ENCODE results near the gene CNTN5. TPM values are rescaled to one million over a fixed set of nuclear protein-coding genes. Genes with fewer than 3 reads are reported as not detected.

The CNTN5 gene
- total and polyA plus RNA-seq, 2 experiments from 2014 or later, result 9.6 to 10.6 TPM

- H3K4me2 ChIP-seq, result no peak overlapping the region
- TF ChIP-seq EZH2phosphoT487 (IDR thresholded peaks at IDR 0.05; ENCODE audit: low read depth, severe bottlenecking, unreplicated experiment) (no peak), EZH2 (IDR thresholded peaks at IDR 0.05; ENCODE audit: borderline replicate concordance) (no peak)
- TF ChIP-seq, protein P1, sequence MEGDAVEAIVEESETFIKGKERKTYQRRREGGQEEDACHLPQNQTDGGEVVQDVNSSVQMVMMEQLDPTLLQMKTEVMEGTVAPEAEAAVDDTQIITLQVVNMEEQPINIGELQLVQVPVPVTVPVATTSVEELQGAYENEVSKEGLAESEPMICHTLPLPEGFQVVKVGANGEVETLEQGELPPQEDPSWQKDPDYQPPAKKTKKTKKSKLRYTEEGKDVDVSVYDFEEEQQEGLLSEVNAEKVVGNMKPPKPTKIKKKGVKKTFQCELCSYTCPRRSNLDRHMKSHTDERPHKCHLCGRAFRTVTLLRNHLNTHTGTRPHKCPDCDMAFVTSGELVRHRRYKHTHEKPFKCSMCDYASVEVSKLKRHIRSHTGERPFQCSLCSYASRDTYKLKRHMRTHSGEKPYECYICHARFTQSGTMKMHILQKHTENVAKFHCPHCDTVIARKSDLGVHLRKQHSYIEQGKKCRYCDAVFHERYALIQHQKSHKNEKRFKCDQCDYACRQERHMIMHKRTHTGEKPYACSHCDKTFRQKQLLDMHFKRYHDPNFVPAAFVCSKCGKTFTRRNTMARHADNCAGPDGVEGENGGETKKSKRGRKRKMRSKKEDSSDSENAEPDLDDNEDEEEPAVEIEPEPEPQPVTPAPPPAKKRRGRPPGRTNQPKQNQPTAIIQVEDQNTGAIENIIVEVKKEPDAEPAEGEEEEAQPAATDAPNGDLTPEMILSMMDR (IDR thresholded peaks at IDR 0.05; ENCODE audit: poor library complexity), result no peak
Observed at GRCh38 chr11:100177651-100178050, 1156.9 kb downstream of the CNTN5 start.

DNA sequence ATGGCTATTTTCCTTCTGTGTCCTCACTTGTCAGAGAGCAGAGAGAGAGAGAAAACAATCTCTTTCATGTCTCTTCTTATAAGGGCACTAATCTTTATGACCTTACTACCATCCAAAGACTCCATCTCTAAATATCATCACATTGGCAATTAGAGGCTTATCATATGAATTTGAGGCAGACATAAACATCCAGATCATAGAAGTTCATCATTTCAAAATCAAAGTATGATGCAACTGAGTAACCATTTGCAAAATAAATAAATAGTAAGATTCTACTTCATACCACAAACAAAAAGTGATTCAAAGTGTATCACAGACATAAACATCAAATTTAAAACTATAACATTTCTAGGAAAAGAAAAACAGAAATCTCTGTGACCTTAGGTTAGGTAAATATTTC lies 1161.6 kb downstream of the CNTN5 start:
- Histone ChIP-seq H3K9me2 (replicated peaks; ENCODE audit: insufficient read depth) (no peaks in the 10 kb centered on the region), H3K9me3 (ENCODE audit: low read depth) (no peaks in the 10 kb centered on the region)
- TF ChIP-seq EZH2phosphoT487 (IDR thresholded peaks at IDR 0.05; ENCODE audit: low read depth, severe bottlenecking, unreplicated experiment), result no peak
- TF ChIP-seq, protein P1 (IDR thresholded peaks at IDR 0.05; ENCODE audit: poor library complexity), result no peak
- TF ChIP-seq EZH2 (IDR thresholded peaks at IDR 0.05; ENCODE audit: borderline replicate concordance), result no peak

More at GRCh38 chr11:100177651-100178050, 1156.9 kb downstream of the CNTN5 start:
- Histone ChIP-seq H3K27ac (no peak overlapping the region), H3K36me3 (replicated peaks; ENCODE audit: insufficient read depth, low read depth) (no peaks in the 10 kb centered on the region), H3K4me1 (ENCODE audit: insufficient read depth) (no peaks in the 10 kb centered on the region), H2AFZ (no peak overlapping the region), H3K27me3 (no peaks in the 10 kb centered on the region), H3K9me3 (ENCODE audit: low read depth) (no peaks in the 10 kb centered on the region), H4K20me1 (ENCODE audit: insufficient read depth, poor library complexity, severe bottlenecking) (no peaks in the 10 kb centered on the region), H3K4me3 (no peak overlapping the region), H3K9me2 (replicated peaks; ENCODE audit: insufficient read depth) (no peaks in the 10 kb centered on the region), H3K79me2 (no peaks in the 10 kb centered on the region)
- WGBS (ENCODE audit: low lambda C conversion rate, missing lambda C conversion rate), result 94% methylated on average over 5 of the region's 5 CpGs
- no peak for DNase-seq (ENCODE audit: low spot score)

DNA sequence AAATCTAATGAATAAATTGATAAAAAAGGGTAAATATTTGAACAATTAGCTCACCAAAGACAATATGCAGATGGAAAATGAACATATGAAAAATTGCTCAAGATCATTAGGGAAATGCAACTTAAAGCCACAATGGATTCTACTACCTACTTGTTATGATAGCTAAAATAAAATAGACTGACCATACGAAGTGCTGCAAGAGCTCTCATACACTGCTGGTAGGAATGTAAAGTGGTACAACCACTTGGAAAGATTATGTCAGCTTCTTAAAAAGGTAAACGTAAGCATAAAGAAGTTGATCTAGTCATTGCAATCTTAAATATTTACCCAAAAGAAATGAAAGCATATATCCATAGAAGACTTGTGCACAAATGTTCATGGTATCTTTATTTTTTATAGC lies 1162.2 kb downstream of the CNTN5 start:
- Histone ChIP-seq H4K20me1 (ENCODE audit: insufficient read depth, poor library complexity, severe bottlenecking) (no peaks in the 10 kb centered on the region), H3K27ac (no peak overlapping the region), H3K79me2 (no peaks in the 10 kb centered on the region), H2AFZ (no peak overlapping the region), H3K9me3 (ENCODE audit: low read depth) (no peaks in the 10 kb centered on the region), H3K4me2 (no peak overlapping the region), H3K4me3 (no peak overlapping the region), H3K9me2 (replicated peaks; ENCODE audit: insufficient read depth) (no peaks in the 10 kb centered on the region), H3K36me3 (replicated peaks; ENCODE audit: insufficient read depth, low read depth) (no peaks in the 10 kb centered on the region), H3K27me3 (no peaks in the 10 kb centered on the region), H3K4me1 (ENCODE audit: insufficient read depth) (no peaks in the 10 kb centered on the region)
- 55% methylated on average over 2 of the region's 2 CpGs for WGBS (ENCODE audit: low lambda C conversion rate, missing lambda C conversion rate)
- TF ChIP-seq EZH2 (IDR thresholded peaks at IDR 0.05; ENCODE audit: borderline replicate concordance), result no peak
- TF ChIP-seq, protein P1 (IDR thresholded peaks at IDR 0.05; ENCODE audit: poor library complexity), result no peak
- no peak for TF ChIP-seq EZH2phosphoT487 (IDR thresholded peaks at IDR 0.05; ENCODE audit: low read depth, severe bottlenecking, unreplicated experiment)
- no peak for DNase-seq (ENCODE audit: low spot score)

More for the DNA sequence above, 1161.6 kb downstream of the CNTN5 start:
- Histone ChIP-seq H3K4me2 (no peak overlapping the region), H3K27ac (no peak overlapping the region), H3K79me2 (no peaks in the 10 kb centered on the region), H2AFZ (no peak overlapping the region), H3K4me3 (no peak overlapping the region), H3K27me3 (no peaks in the 10 kb centered on the region), H4K20me1 (ENCODE audit: insufficient read depth, poor library complexity, severe bottlenecking) (no peaks in the 10 kb centered on the region), H3K4me1 (ENCODE audit: insufficient read depth) (no peaks in the 10 kb centered on the region), H3K36me3 (replicated peaks; ENCODE audit: insufficient read depth, low read depth) (no peaks in the 10 kb centered on the region)
- no peak for DNase-seq (ENCODE audit: low spot score)

DNA sequence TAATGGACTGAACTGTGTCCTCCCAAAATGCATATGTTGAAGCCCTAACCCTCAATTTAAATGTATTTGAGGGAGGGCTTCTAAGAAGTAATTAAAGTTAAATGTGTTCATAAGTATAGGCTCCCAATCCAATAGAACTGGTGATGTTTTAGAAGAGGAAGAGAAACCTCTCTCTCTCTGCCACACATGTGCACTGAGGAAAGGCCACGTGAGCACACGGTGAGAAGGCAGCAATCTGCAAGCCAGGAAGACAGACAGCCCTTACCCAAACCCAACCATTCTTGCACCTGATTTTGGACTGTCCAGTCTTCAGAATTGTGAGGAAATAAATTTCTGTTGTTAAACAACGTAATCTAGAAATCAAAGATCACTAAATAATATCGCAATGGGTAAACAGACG lies 1164.8 kb downstream of the CNTN5 start:
- 83% methylated on average over 5 of the region's 5 CpGs for WGBS (ENCODE audit: low lambda C conversion rate, missing lambda C conversion rate)
- Histone ChIP-seq H3K4me1 (ENCODE audit: insufficient read depth) (no peaks in the 10 kb centered on the region), H2AFZ (no peak overlapping the region), H3K79me2 (no peaks in the 10 kb centered on the region), H3K4me2 (no peak overlapping the region), H3K4me3 (no peak overlapping the region), H3K9me2 (replicated peaks; ENCODE audit: insufficient read depth) (no peaks in the 10 kb centered on the region), H3K27me3 (no peaks in the 10 kb centered on the region), H4K20me1 (ENCODE audit: insufficient read depth, poor library complexity, severe bottlenecking) (no peaks in the 10 kb centered on the region), H3K27ac (no peak overlapping the region), H3K36me3 (replicated peaks; ENCODE audit: insufficient read depth, low read depth) (no peaks in the 10 kb centered on the region), H3K9me3 (ENCODE audit: low read depth) (no peaks in the 10 kb centered on the region)
- DNase-seq (ENCODE audit: low spot score), result no peak
- TF ChIP-seq EZH2phosphoT487 (IDR thresholded peaks at IDR 0.05; ENCODE audit: low read depth, severe bottlenecking, unreplicated experiment) (no peak), EZH2 (IDR thresholded peaks at IDR 0.05; ENCODE audit: borderline replicate concordance) (no peak)
- TF ChIP-seq, protein P1 (IDR thresholded peaks at IDR 0.05; ENCODE audit: poor library complexity), result no peak

All from hepatocyte (in vitro differentiated cells).